K562 (cell line): ENCODE results near the gene GXYLT2. TPM values are rescaled to one million over a fixed set of nuclear protein-coding genes. Genes with fewer than 3 reads are reported as not detected.
A peak's percentile ranks its signal among the peaks of the same experiment; 100 is the strongest.
"Not testable (repeated sequence)": the region's sequence is repeated elsewhere in the genome, so short reads cannot be mapped to it uniquely, and the experiment has no call there.

Experiments used
- ATAC-seq: fragments of 200-7000 bp; cut with Tn5 transposase; 3 replicates; pipeline ENCODE4 v1.9.1; 2020; ENCODE audit warnings: moderate library complexity
- BruUV-seq: library from RNA; stranded (reverse); fragments of 400-500 nt; replicated peaks from 2 replicates; lab custom pipeline; 2021; lab: Mats Ljungman, UMichigan
- CTCF ChIA-PET: fragments of 300-600 bp; formaldehyde crosslinking; extraction: SDS; loops from one replicate; lab custom pipeline; 2021; ENCODE audit warnings: low intra/inter-chr PET ratio; lab: Yijun Ruan, JAX
- POLR2A ChIA-PET: fragments of 300-600, 350-650 bp; sonication (Branson Sonifier 250); formaldehyde crosslinking; extraction: SDS; loops from one replicate; lab custom pipeline; 2021; ENCODE audit warnings: antibody characterized with exemption, inconsistent platforms; lab: Yijun Ruan, JAX
- DNase-seq, 4 experiments: peaks; one replicate each; pipeline versions ENCODE4 v3.0.0 to v3.0.0-alpha.2; 2011 to 2018; ENCODE audit warnings: low spot score in 3 of 4, mixed read lengths in 3 of 4; ENCODE audit errors: extremely low read depth in 1 of 4
- FAIRE-seq: peaks from 2 replicates; lab custom pipeline; 2011; peaks lifted over from hg19 to GRCh38; lab: Jason Lieb, UNC
- H2AFZ ChIP-seq: 2 replicates; pipeline ENCODE4 v1.6.0; 2011; ENCODE audit warnings: low read depth, low read length, control low read depth, inconsistent platforms
- H3K27ac ChIP-seq: fragments of 200-600 bp; 3 replicates; pipeline ENCODE4 v1.8.0; 2011; ENCODE audit warnings: low read depth, mild to moderate bottlenecking, control low read depth, inconsistent platforms, low read length, moderate library complexity, mixed read lengths; ENCODE audit errors: extremely low read depth
- H3K27me3 ChIP-seq, 2 experiments: fragments of 300-600 bp in 1 of 2; 2 replicates in 1 of 2; 3 replicates in 1 of 2; pipeline versions ENCODE4 v1.6.0 to v1.8.0; 2011; ENCODE audit warnings: inconsistent platforms in 2 of 2, low read length in 2 of 2, mild to moderate bottlenecking in 1 of 2, mixed read lengths in 1 of 2, moderate library complexity in 1 of 2; ENCODE audit not compliant: control insufficient read depth in 2 of 2, insufficient read depth in 2 of 2
- H3K36me3 ChIP-seq: fragments of 300-600 bp; 3 replicates; pipeline ENCODE4 v1.8.0; 2011; ENCODE audit warnings: mild to moderate bottlenecking, low read length, inconsistent platforms; ENCODE audit not compliant: control insufficient read depth, insufficient read depth
- H3K4me1 ChIP-seq, 2 experiments: fragments of 200-600 bp in 1 of 2; replicated peaks in 1 of 2; 2 replicates in 1 of 2; 3 replicates in 1 of 2; pipeline versions ENCODE4 v1.5.1 to v1.8.0; 2011; ENCODE audit warnings: inconsistent platforms in 2 of 2, low read length in 2 of 2, mild to moderate bottlenecking in 1 of 2, mixed read lengths in 1 of 2, moderate library complexity in 1 of 2; ENCODE audit not compliant: control insufficient read depth in 2 of 2, insufficient read depth in 2 of 2
- H3K4me2 ChIP-seq: 2 replicates; pipeline ENCODE4 v1.6.1; 2011; ENCODE audit warnings: low read length, control low read depth, inconsistent platforms, mixed read lengths; ENCODE audit not compliant: insufficient read depth
- H3K4me3 ChIP-seq: fragments of 200-600 bp; sonication (generic), shearing (Covaris generic); 2 replicates; pipeline ENCODE4 v1.5.1; 2016; ENCODE audit warnings: control low read depth, inconsistent platforms
- H3K79me2 ChIP-seq: fragments of 200-600 bp; 3 replicates; pipeline ENCODE4 v1.8.0; 2011; ENCODE audit warnings: low read length, inconsistent platforms; ENCODE audit not compliant: control insufficient read depth, insufficient read depth
- H3K9ac ChIP-seq, 2 experiments: 2 replicates each; pipeline versions ENCODE4 v1.6.0 to v1.6.1; 2011; ENCODE audit warnings: low read depth in 2 of 2, low read length in 2 of 2, control low read depth in 1 of 2, inconsistent platforms in 1 of 2, mild to moderate bottlenecking in 1 of 2, mixed read lengths in 1 of 2; ENCODE audit not compliant: insufficient read depth in 1 of 2
- H3K9me1 ChIP-seq: one replicate; pipeline ENCODE4 v1.6.0; 2011; ENCODE audit warnings: inconsistent platforms, mild to moderate bottlenecking, low read length, moderate library complexity; ENCODE audit not compliant: control insufficient read depth, insufficient read depth
- H3K9me3 ChIP-seq: replicated peaks from 2 replicates; pipeline ENCODE4 v1.5.1; 2011; ENCODE audit warnings: low read depth, low read length, inconsistent platforms; ENCODE audit not compliant: control insufficient read depth, insufficient read depth
- H4K20me1 ChIP-seq: replicated peaks from 2 replicates; pipeline ENCODE4 v1.6.1; 2011; ENCODE audit warnings: low read length, inconsistent platforms, mixed read lengths; ENCODE audit not compliant: control insufficient read depth, insufficient read depth
- ARID1B ChIP-seq: fragments of 450-650 bp; IDR thresholded peaks from 2 replicates; pipeline ENCODE4 v1.6.1; 2016; ENCODE audit warnings: antibody characterized with exemption, mild to moderate bottlenecking, inconsistent platforms
- BHLHE40 ChIP-seq: IDR thresholded peaks from 2 replicates; pipeline ENCODE4 v1.6.1; 2011; ENCODE audit warnings: low read length, improper control_type of control experiment
- C11orf30 ChIP-seq: fragments of 450-650 bp; IDR thresholded peaks from 2 replicates; pipeline ENCODE4 v1.6.1; 2016; ENCODE audit warnings: low read depth, mild to moderate bottlenecking
- CBFA2T2 ChIP-seq: fragments of 450-650 bp; conservative IDR thresholded peaks from 2 replicates; pipeline ENCODE4 v1.6.1; 2017; ENCODE audit warnings: mild to moderate bottlenecking
- CBFA2T3 ChIP-seq: fragments of 450-650 bp; IDR thresholded peaks from 2 replicates; pipeline ENCODE4 v1.6.1; 2017
- CEBPB ChIP-seq: fragments of 450-650 bp; IDR thresholded peaks from 2 replicates; pipeline ENCODE4 v1.6.1; 2016; ENCODE audit warnings: missing genetic modification characterization, missing compliant biosample characterization
- DPF2 ChIP-seq: fragments of 450-650 bp; IDR thresholded peaks from 2 replicates; pipeline ENCODE4 v1.6.1; 2016
- MAFK ChIP-seq: IDR thresholded peaks from 2 replicates; pipeline ENCODE4 v1.6.1; 2011; ENCODE audit warnings: low read length, improper control_type of control experiment
- NCOR1 ChIP-seq: fragments of 450-650 bp; IDR thresholded peaks from 2 replicates; pipeline ENCODE4 v1.6.1; 2016; ENCODE audit warnings: mild to moderate bottlenecking, moderate library complexity
- RAD51 ChIP-seq: fragments of 450-650 bp; IDR thresholded peaks from 2 replicates; pipeline ENCODE4 v1.7.1; 2016; ENCODE audit warnings: low read depth, mild to moderate bottlenecking, borderline replicate concordance
- TAL1 ChIP-seq: fragments of 450-650 bp; IDR thresholded peaks from 2 replicates; pipeline ENCODE4 v1.6.1; 2016; ENCODE audit warnings: mild to moderate bottlenecking
- TCF3 ChIP-seq: sonication (generic); formaldehyde crosslinking; IDR thresholded peaks from 2 replicates; pipeline ENCODE4 v1.4.0; 2020; ENCODE audit warnings: mild to moderate bottlenecking, missing genetic modification reagents
- TEAD4 ChIP-seq, 2 experiments: sonication (generic) in 1 of 2; formaldehyde crosslinking in 1 of 2; IDR thresholded peaks; 2 replicates each; pipeline versions ENCODE4 v1.6.1 to v1.8.0; 2012 to 2022; ENCODE audit warnings: borderline replicate concordance in 1 of 2, inconsistent platforms in 1 of 2, low read length in 1 of 2, mild to moderate bottlenecking in 1 of 2, missing genetic modification reagents in 1 of 2
- TRIM24 ChIP-seq, 2 experiments: fragments of 450-650 bp; IDR thresholded peaks; 2 replicates each; pipeline ENCODE4 v1.6.1; 2016
- ZNF316 ChIP-seq: fragments of 450-650 bp; IDR thresholded peaks from 2 replicates; pipeline ENCODE4 v1.6.1; 2016
- WGBS: fragments of 100-300 bp; shearing (Covaris generic); methylation state at CpG from one replicate; pipeline ENCODE4 v1.1.6; 2016; ENCODE audit warnings: low coverage, mixed read lengths; ENCODE audit not compliant: insufficient coverage; ENCODE audit errors: missing lambda C conversion rate; 5-methylcytosine and 5-hydroxymethylcytosine counted together
- in situ Hi-C: fragments of 300-500 bp; cut with MboI; formaldehyde crosslinking; loops from 4 replicates; pipeline ENCODE4 v1.15.0; 2018; ENCODE audit warnings: inconsistent platforms, mixed read lengths
- intact Hi-C: fragments of 100-400 bp; cut with micrococcal nuclease; formaldehyde crosslinking; loops from 2 replicates; pipeline ENCODE4 v1.14.2; 2022
- polyA plus RNA-seq, 8 experiments: library from polyadenylated mRNA; depleted of rRNA in 4 of 8; stranded (reverse) in 5 of 8; unstranded in 3 of 8; fragments of >200 nt; fragmentation: Nextera tagmentation in 2 of 8; fragmentation: Illumina TruSeq in 1 of 8; extraction: Ambion mirVana in 2 of 8; extraction: Trizol in 1 of 8; gene quantifications; 2 replicates each; pipeline versions ENCODE4 v1.2.1 to v1.2.3, GENCODE V29; 2011 to 2014; ENCODE audit warnings: inconsistent platforms in 1 of 8, missing spikeins in 1 of 8
- total RNA-seq, 7 experiments: library from RNA; depleted of rRNA in 6 of 7; stranded (reverse); fragments of >200 nt in 6 of 7; fragmentation: Illumina TruSeq in 2 of 7; extraction: Trizol in 2 of 7; gene quantifications; 2 replicates each; pipeline versions ENCODE4 v1.2.1 to v1.2.3, GENCODE V29; 2011 to 2021; ENCODE audit warnings: low replicate concordance in 1 of 7
- TF ChIP-seq, protein P1 (sequence below): sonication (generic); formaldehyde crosslinking; IDR thresholded peaks from 2 replicates; pipeline ENCODE4 v1.9.0; 2022; ENCODE audit warnings: mild to moderate bottlenecking, missing genetic modification reagents
- TF ChIP-seq, protein P2 (sequence below): fragments of 450-650 bp; formaldehyde crosslinking; IDR thresholded peaks from 2 replicates; pipeline ENCODE4 v1.4.0; 2020; ENCODE audit warnings: mild to moderate bottlenecking, mixed read lengths
- TF ChIP-seq, protein P3 (sequence below): sonication (generic); formaldehyde crosslinking; IDR thresholded peaks from 2 replicates; pipeline ENCODE4 v1.5.0; 2020; ENCODE audit warnings: missing genetic modification reagents

GXYLT2 gene
- total and polyA plus RNA-seq, 9 of the 15 experiments (the other 6 are each of a cell fraction or from before 2014, with no cell fraction given), result 0.71 to 6.0 (median 3.3) TPM

DNA sequence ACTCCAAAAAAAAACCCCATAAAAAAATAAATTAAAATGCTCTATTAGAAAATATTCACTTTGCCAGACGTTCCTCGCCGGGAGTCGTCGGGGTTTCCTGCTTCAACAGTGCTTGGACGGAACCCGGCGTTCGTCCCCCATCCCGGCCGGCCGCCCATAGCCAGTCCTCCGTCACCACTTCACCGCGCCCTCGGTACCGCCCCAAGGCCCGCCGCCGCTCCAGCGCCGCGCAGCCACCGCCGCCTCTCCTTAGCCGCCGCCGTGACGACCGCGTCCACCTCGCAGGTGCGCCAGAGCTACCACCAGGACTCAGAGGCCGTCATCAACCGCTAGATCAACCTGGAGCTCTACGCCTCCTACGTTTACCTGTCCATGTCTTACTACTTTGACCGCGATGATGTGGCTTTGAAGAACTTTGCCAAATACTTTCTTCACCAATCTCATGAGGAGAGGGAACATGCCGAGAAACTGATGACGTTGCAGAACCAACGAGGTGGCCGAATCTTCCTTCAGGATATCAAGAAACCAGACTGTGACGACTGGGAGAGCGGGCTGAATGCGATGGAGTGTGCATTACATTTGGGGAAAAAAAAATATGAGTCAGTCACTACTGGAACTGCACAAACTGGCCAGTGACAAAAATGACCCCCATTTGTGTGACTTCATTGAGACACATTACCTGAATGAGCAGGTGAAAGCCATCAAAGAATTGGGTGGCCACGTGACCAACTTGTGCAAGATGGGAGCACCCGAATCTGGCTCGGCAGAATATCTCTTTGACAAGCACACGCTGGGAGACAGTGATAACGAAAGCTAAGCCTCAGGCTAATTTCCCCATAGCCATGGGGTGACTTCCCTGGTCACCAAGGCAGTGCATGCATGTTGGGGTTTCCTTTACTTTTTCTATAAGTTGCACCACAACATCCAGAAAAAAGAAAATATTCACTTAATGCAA is 41.2 kb downstream of the GXYLT2 start:
- POLR2A ChIA-PET, result interaction anchor here (0.6 kb wide), 2 partner anchors 41 to 126 kb away, joined by 3 read pairs; no protein-coding TSS in a partner anchor
- 76% methylated on average over 40 of the region's 51 CpGs for WGBS

More for the DNA sequence above, 41.2 kb downstream of the GXYLT2 start:
- H3K4me1 ChIP-seq; H3K36me3 ChIP-seq; H3K4me2 ChIP-seq; H4K20me1 ChIP-seq; intact Hi-C loops; in situ Hi-C loops; H3K9ac ChIP-seq; H3K27me3 ChIP-seq; ATAC-seq; H3K9me1 ChIP-seq; H3K4me3 ChIP-seq; CTCF ChIA-PET; H2AFZ ChIP-seq; BruUV-seq; FAIRE-seq; H3K79me2 ChIP-seq; H3K9me3 ChIP-seq; H3K27ac ChIP-seq; TF ChIP-seq TEAD4 (CRISPR knock-in tag; IDR thresholded peaks at IDR 0.05; ENCODE audit: borderline replicate concordance): not testable (repeated sequence)
- DNase-seq, result peak in 1 of 4 experiments; percentile 50
- TF ChIP-seq TAL1, result peak; percentile 63; the same call in 1 of the 2 replicates
- 0 out of 2 replicates have a peak, but pooled peaks have one; percentile 22 for TF ChIP-seq C11orf30
- TF ChIP-seq CEBPB (tag), result peak; percentile 61
- TF ChIP-seq TCF3 (CRISPR knock-in tag), result peak; percentile 76
- TF ChIP-seq, protein P1, sequence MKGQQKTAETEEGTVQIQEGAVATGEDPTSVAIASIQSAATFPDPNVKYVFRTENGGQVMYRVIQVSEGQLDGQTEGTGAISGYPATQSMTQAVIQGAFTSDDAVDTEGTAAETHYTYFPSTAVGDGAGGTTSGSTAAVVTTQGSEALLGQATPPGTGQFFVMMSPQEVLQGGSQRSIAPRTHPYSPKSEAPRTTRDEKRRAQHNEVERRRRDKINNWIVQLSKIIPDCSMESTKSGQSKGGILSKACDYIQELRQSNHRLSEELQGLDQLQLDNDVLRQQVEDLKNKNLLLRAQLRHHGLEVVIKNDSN, result peak; percentile 67
- 0 out of 2 replicates have a peak, but pooled peaks have one; percentile 16 for TF ChIP-seq DPF2
- peak; percentile 66 for TF ChIP-seq CBFA2T3
- peak; percentile 69 for TF ChIP-seq ZNF316
- TF ChIP-seq ARID1B, result peak; percentile 65
- TF ChIP-seq NCOR1, result peak; percentile 42; the same call in 1 of the 2 replicates
- TF ChIP-seq, protein P2, sequence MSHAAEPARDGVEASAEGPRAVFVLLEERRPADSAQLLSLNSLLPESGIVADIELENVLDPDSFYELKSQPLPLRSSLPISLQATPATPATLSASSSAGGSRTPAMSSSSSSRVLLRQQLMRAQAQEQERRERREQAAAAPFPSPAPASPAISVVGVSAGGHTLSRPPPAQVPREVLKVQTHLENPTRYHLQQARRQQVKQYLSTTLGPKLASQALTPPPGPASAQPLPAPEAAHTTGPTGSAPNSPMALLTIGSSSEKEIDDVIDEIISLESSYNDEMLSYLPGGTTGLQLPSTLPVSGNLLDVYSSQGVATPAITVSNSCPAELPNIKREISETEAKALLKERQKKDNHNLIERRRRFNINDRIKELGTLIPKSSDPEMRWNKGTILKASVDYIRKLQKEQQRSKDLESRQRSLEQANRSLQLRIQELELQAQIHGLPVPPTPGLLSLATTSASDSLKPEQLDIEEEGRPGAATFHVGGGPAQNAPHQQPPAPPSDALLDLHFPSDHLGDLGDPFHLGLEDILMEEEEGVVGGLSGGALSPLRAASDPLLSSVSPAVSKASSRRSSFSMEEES (CRISPR knock-in tag), result peak; percentile 74
- peak in 1 of 2 experiments; percentile 33; a peak in 1 of 4 replicates for TF ChIP-seq TRIM24 (IDR thresholded peaks at IDR 0.05)
- TF ChIP-seq BHLHE40, result 0 out of 2 replicates have a peak, but pooled peaks have one; percentile 14
- TF ChIP-seq MAFK, result peak; percentile 28; the same call in 1 of the 2 replicates
- TF ChIP-seq, protein P3, sequence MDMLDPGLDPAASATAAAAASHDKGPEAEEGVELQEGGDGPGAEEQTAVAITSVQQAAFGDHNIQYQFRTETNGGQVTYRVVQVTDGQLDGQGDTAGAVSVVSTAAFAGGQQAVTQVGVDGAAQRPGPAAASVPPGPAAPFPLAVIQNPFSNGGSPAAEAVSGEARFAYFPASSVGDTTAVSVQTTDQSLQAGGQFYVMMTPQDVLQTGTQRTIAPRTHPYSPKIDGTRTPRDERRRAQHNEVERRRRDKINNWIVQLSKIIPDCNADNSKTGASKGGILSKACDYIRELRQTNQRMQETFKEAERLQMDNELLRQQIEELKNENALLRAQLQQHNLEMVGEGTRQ (CRISPR knock-in tag), result peak; percentile 66
- TF ChIP-seq TEAD4 (IDR thresholded peaks at IDR 0.05; ENCODE audit: low read length), result peak; percentile 49; the same call in 1 of the 2 replicates
- peak; percentile 66 for TF ChIP-seq CBFA2T2
- peak; percentile 69; the same call in 1 of the 2 replicates for TF ChIP-seq RAD51
